SK-N-SH treated with all-trans-retinoic acid at 6 μM for 48 hours (cell line): ENCODE measurements around the gene TIMP1.

ENCODE experiments used
- ATAC-seq: fragments of 200-7000 bp; cut with Tn5 transposase; 3 replicates; pipeline ENCODE4 v1.9.1; 2020; ENCODE audit warnings: mild to moderate bottlenecking, moderate library complexity
- ARNTL ChIP-seq: fragments of 450-650 bp; formaldehyde crosslinking; IDR thresholded peaks from 2 replicates; pipeline ENCODE4 v1.5.0; 2020; ENCODE audit warnings: low read depth, mild to moderate bottlenecking, moderate library complexity, borderline replicate concordance
- BACH2 ChIP-seq: fragments of 250-450 bp; sonication (Bioruptor Pico); IDR thresholded peaks from 2 replicates; pipeline ENCODE4 v1.9.0; 2021; ENCODE audit warnings: mild to moderate bottlenecking, borderline replicate concordance
- CREB5 ChIP-seq: fragments of 250-450 bp; sonication (Bioruptor Pico); IDR thresholded peaks from 2 replicates; pipeline ENCODE4 v1.5.1; 2020; ENCODE audit warnings: low read depth, mild to moderate bottlenecking, moderate library complexity
- CSDC2 ChIP-seq: fragments of 250-450 bp; sonication (Bioruptor Pico); IDR thresholded peaks from 2 replicates; pipeline ENCODE4 v1.5.0; 2020; ENCODE audit warnings: mild to moderate bottlenecking, moderate library complexity
- ESRRG ChIP-seq: fragments of 250-450 bp; sonication (Bioruptor Pico); IDR thresholded peaks from 2 replicates; pipeline ENCODE4 v1.6.1; 2021; ENCODE audit warnings: mild to moderate bottlenecking
- GLIS3 ChIP-seq: fragments of 250-450 bp; sonication (Bioruptor Pico); IDR thresholded peaks from 2 replicates; pipeline ENCODE4 v1.5.0; 2020; ENCODE audit warnings: mild to moderate bottlenecking, moderate library complexity
- ISL1 ChIP-seq: fragments of 250-450 bp; sonication (Bioruptor Pico); IDR thresholded peaks from 2 replicates; pipeline ENCODE4 v2.1.2; 2022; ENCODE audit warnings: mild to moderate bottlenecking, moderate library complexity
- OSR1 ChIP-seq: fragments of 250-450 bp; sonication (Bioruptor Pico); IDR thresholded peaks from 2 replicates; pipeline ENCODE4 v1.8.0; 2022; ENCODE audit warnings: moderate library complexity, mild to moderate bottlenecking, inconsistent platforms
- PATZ1 ChIP-seq: fragments of 250-450 bp; sonication (Bioruptor Pico); IDR thresholded peaks from 2 replicates; pipeline ENCODE4 v1.8.0; 2020; ENCODE audit warnings: mild to moderate bottlenecking, moderate library complexity, borderline replicate concordance
- PPARA ChIP-seq: fragments of 250-450 bp; sonication (Bioruptor Pico); IDR thresholded peaks from 2 replicates; pipeline ENCODE4 v1.5.0; 2020; ENCODE audit warnings: mild to moderate bottlenecking, borderline replicate concordance
- RARB ChIP-seq: fragments of 250-450 bp; sonication (Bioruptor Pico); IDR thresholded peaks from 2 replicates; pipeline ENCODE4 v1.8.0; 2021; ENCODE audit warnings: mild to moderate bottlenecking, moderate library complexity
- SNAI2 ChIP-seq: fragments of 250-450 bp; sonication (Bioruptor Pico); IDR thresholded peaks from 2 replicates; pipeline ENCODE4 v1.5.0; 2020; ENCODE audit warnings: mild to moderate bottlenecking, moderate library complexity
- TCF4 ChIP-seq: fragments of 250-450 bp; sonication (Bioruptor Pico); IDR thresholded peaks from 2 replicates; pipeline ENCODE4 v1.8.0; 2021; ENCODE audit warnings: mild to moderate bottlenecking, moderate library complexity, borderline replicate concordance
- TOX ChIP-seq: fragments of 250-450 bp; sonication (Bioruptor Pico); IDR thresholded peaks from 2 replicates; pipeline ENCODE4 v1.8.0; 2021; ENCODE audit warnings: mild to moderate bottlenecking, moderate library complexity, borderline replicate concordance
- TSHZ2 ChIP-seq: fragments of 250-450 bp; sonication (Bioruptor Pico); IDR thresholded peaks from 2 replicates; pipeline ENCODE4 v1.5.0; 2020; ENCODE audit warnings: mild to moderate bottlenecking, moderate library complexity
- ZFP3 ChIP-seq: fragments of 250-450 bp; sonication (Bioruptor Pico); IDR thresholded peaks from 2 replicates; pipeline ENCODE4 v1.5.0; 2020; ENCODE audit warnings: mild to moderate bottlenecking, moderate library complexity
- ZFP30 ChIP-seq: fragments of 450-650 bp; formaldehyde crosslinking; IDR thresholded peaks from 2 replicates; pipeline ENCODE4 v1.5.0; 2022; ENCODE audit warnings: mild to moderate bottlenecking, moderate library complexity
- ZNF565 ChIP-seq: fragments of 450-650 bp; formaldehyde crosslinking; conservative IDR thresholded peaks from 2 replicates; pipeline ENCODE4 v1.5.0; 2020; ENCODE audit warnings: low read depth, mild to moderate bottlenecking, moderate library complexity
- ZNF70 ChIP-seq: fragments of 450-650 bp; formaldehyde crosslinking; IDR thresholded peaks from 2 replicates; pipeline ENCODE4 v1.5.0; 2020; ENCODE audit warnings: mild to moderate bottlenecking, moderate library complexity
- ZNF8 ChIP-seq: fragments of 450-650 bp; formaldehyde crosslinking; IDR thresholded peaks from 2 replicates; pipeline ENCODE4 v1.5.0; 2020; ENCODE audit warnings: mild to moderate bottlenecking, moderate library complexity
- TF ChIP-seq, protein P1 (sequence below): fragments of 250-450 bp; sonication (Bioruptor Pico); IDR thresholded peaks from 2 replicates; pipeline ENCODE4 v1.8.0; 2021; ENCODE audit warnings: low read depth, mild to moderate bottlenecking, moderate library complexity, borderline replicate concordance

The TIMP1 gene

GRCh38 chrX:47586043-47586787, 4.0 kb downstream of the TIMP1 start:
- no peak for ATAC-seq
- TF ChIP-seq SNAI2 (no peak), GLIS3 (CRISPR knock-in tag) (no peak), ZFP3 (CRISPR knock-in tag) (no peak), ZNF8 (no peak), CSDC2 (CRISPR knock-in tag) (no peak), CREB5 (no peak), ARNTL (CRISPR knock-in tag) (no peak), BACH2 (no peak), TOX (no peak), TCF4 (no peak), PPARA (CRISPR knock-in tag) (no peak), TSHZ2 (CRISPR knock-in tag) (no peak), ESRRG (CRISPR knock-in tag) (no peak), ZFP30 (CRISPR knock-in tag) (no peak), OSR1 (CRISPR knock-in tag) (no peak), ZNF565 (no peak), ISL1 (CRISPR knock-in tag) (no peak), ZNF70 (no peak), RARB (CRISPR knock-in tag) (no peak)
- TF ChIP-seq, protein P1, sequence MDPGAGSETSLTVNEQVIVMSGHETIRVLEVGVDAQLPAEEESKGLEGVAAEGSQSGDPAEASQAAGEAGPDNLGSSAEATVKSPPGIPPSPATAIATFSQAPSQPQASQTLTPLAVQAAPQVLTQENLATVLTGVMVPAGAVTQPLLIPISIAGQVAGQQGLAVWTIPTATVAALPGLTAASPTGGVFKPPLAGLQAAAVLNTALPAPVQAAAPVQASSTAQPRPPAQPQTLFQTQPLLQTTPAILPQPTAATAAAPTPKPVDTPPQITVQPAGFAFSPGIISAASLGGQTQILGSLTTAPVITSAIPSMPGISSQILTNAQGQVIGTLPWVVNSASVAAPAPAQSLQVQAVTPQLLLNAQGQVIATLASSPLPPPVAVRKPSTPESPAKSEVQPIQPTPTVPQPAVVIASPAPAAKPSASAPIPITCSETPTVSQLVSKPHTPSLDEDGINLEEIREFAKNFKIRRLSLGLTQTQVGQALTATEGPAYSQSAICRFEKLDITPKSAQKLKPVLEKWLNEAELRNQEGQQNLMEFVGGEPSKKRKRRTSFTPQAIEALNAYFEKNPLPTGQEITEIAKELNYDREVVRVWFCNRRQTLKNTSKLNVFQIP (CRISPR knock-in tag): no peak
- TF ChIP-seq, all 23 proteins: peak for 0

DNA sequence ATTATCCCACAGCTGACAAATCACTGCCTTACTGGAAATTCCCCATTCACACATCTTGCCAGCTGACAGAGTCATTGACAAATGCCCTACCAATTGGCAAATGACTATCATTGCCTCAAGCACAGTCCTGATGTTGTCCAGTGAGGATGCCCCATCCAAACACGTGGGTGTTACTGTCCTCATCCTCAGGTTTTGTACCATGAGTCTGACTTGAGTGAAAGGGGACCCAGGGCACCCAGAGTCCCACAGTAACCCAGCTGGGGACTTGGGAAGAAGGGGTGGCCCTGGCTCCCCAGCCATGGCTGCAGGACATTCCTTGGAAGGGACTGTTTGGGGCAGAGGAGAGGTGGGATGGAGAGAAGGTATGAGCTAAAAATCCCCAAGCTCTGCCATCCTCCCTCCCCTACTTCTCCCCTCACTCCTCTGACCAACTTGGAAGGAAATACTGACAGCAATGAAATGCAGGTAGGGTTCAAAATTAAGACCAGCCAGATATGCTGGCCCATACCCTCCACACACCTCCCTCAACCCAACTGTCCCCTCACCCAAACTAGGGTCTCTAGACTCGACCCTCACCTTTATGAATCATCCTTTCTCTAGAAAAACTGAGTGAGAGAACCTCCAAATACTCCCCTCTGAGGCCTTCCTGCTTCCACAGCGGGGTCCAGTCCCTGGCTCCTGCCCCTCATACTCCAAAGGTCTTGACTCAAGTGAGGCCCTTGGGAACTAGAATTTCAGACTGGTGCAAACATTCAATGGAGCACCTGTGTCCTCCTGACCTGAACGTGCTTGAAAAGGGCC, 5.1 kb downstream of the TIMP1 start:
- TF ChIP-seq CREB5 (no peak), BACH2 (no peak), PATZ1 (CRISPR knock-in tag) (no peak), GLIS3 (CRISPR knock-in tag) (no peak), ZNF8 (no peak), PPARA (CRISPR knock-in tag) (no peak), TCF4 (no peak)
- TF ChIP-seq, all 23 proteins: peak for 0
- ATAC-seq: no peak
